ENCODE measurements around the gene CLDN22.
"Not testable (repeated sequence)": the region's sequence is repeated elsewhere in the genome, so short reads cannot be mapped to it uniquely, and the experiment has no call there.

The CLDN22 gene

DNA sequence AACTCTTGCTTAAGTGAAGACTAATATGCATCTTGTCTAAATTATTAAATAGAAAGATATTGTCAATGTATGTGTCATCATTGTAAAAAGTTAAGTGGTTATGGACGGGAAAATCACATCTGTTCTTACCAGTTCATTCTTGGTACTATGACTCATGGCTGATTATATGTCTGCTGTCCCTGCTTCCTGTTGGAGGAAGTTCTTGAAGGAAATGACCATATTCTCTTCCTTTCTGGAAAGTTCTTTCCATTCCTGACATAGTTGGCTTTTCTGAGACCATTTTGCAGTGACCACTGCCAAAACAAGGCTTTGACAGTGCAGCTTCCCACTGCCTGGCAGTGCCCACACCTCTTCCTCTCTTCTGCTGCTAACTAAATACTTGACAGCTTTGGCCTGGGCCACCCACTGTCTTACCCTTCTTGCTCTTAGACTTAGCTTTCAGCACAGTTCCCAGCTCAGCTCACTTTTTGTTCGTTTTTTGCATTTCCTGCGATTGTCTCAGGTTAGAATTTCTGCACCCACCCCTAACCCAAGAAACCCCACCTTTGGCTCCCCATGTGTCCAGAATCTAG is 15.4 kb upstream of the CLDN22 start:
- DNase-seq: no peak
- Mint-ChIP-seq H3K36me3 (no peaks in the 10 kb centered on the region), H3K4me1 (no peaks in the 10 kb centered on the region), H3K27ac (no peak overlapping the region), H3K4me3 (no peak overlapping the region), H3K27me3 (peaks cover 18 to 23% of the 10 kb centered on the region in 2 donors), H3K9me3 (no peaks in the 10 kb centered on the region)
- no peak for ATAC-seq (replicated peaks)

DNA sequence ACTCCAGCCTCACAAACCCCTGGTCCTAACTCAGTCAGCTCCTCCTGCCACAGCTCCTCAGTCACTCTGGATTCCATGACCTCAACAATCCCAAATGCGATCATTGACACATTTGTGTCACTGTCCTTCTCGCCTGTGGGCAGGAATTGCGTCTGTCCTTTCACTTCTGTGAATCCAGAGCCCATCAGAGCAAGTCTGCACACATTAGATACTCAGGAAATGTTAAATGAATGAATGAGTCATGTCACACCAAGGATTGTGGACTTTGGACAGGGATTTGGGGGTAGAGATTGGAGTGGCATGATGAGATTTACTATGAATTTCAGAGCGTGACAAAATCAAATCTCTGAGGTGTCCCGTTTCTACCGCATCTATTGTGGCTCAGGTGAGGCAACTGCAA is 13.9 kb upstream of the CLDN22 start:
- Mint-ChIP-seq H3K36me3 (no peaks in the 10 kb centered on the region), H3K9me3 (no peaks in the 10 kb centered on the region), H3K4me1 (no peaks in the 10 kb centered on the region), H3K27ac (no peak overlapping the region), H3K4me3 (no peak overlapping the region), H3K27me3 (peaks cover 18 to 23% of the 10 kb centered on the region in 2 donors)
- DNase-seq (no peak), ATAC-seq (replicated peaks) (no peak)

DNA sequence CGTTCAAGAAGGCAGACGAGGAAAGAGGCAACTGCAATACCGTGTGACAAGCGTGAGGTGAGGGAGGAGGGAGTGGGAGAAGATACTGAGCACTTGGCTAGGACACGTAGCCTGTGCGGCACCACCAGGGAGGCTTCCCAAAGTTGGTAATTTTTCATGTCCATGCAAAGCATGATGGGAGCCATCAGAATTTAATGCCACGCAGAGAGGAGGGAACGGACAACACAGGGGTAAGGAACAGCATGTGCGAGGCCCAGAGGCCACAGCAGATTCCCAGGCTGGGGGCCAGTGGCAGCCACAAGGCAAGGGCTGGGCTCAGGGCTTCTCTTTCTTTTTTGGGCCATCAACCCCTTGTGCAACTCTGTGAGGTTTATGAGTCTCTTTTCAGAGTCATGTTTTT is 13.1 kb upstream of the CLDN22 start:
- Mint-ChIP-seq H3K27ac (no peak overlapping the region), H3K36me3 (no peaks in the 10 kb centered on the region), H3K4me1 (no peaks in the 10 kb centered on the region), H3K27me3 (peaks cover 18 to 23% of the 10 kb centered on the region in 2 donors), H3K4me3 (no peak overlapping the region), H3K9me3 (no peaks in the 10 kb centered on the region)
- DNase-seq: no peak
- ATAC-seq (replicated peaks): no peak

DNA sequence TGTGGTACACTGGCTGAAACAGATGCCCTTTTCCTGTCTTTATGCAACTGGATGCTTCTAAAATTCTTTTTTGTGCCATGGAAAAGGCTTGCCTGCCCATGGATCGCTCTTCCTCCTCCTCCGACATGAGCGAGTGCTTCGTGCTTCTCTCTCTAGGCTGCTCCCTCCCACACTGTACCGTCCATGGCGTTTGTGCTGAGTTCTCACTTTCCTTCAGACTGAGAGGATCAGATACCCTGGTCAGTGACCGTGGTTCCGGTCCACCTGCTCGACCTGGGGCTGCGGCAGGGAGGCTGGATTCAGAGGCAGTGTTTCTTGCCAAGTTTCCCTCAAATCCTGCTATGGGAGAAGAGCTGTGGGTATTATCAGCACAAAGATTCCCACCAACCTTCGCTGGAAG is 12.4 kb upstream of the CLDN22 start:
- Mint-ChIP-seq H3K4me1 (no peaks in the 10 kb centered on the region), H3K27ac (no peak overlapping the region), H3K27me3 (peaks cover 18 to 23% of the 10 kb centered on the region in 2 donors), H3K9me3 (no peaks in the 10 kb centered on the region), H3K4me3 (no peak overlapping the region), H3K36me3 (no peaks in the 10 kb centered on the region)
- ATAC-seq (replicated peaks): no peak
- no peak for DNase-seq

DNA sequence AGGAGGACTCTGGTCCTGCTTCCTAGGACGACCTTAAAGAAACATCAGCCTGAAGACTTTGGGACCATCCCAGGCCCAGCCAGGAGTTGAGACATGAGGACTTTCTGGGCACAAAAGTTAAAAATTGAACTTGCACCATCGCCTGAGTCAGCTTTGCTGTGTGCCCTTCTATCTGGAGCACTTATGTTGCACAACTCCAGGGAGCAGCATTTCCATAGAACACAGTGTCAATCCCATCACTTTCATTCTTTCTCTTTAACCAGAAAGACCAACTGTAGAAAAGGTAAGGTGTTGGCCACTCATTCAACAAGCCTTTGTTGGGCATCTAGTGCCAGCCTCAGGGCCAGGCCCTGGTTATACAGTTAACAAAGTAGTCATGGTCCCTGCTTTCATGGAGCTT is 10.8 kb upstream of the CLDN22 start:
- peaks cover 18 to 27% of the 10 kb centered on the region in 2 donors for H3K27me3 Mint-ChIP-seq
- no peaks in the 10 kb centered on the region for H3K36me3 Mint-ChIP-seq
- H3K4me3 Mint-ChIP-seq: no peak overlapping the region
- H3K4me1 Mint-ChIP-seq: no peaks in the 10 kb centered on the region
- no peak for ATAC-seq (replicated peaks)
- DNase-seq: no peak
- no peak overlapping the region for H3K27ac Mint-ChIP-seq
- H3K9me3 Mint-ChIP-seq: peaks cover 6 to 7% of the 10 kb centered on the region in 2 donors

DNA sequence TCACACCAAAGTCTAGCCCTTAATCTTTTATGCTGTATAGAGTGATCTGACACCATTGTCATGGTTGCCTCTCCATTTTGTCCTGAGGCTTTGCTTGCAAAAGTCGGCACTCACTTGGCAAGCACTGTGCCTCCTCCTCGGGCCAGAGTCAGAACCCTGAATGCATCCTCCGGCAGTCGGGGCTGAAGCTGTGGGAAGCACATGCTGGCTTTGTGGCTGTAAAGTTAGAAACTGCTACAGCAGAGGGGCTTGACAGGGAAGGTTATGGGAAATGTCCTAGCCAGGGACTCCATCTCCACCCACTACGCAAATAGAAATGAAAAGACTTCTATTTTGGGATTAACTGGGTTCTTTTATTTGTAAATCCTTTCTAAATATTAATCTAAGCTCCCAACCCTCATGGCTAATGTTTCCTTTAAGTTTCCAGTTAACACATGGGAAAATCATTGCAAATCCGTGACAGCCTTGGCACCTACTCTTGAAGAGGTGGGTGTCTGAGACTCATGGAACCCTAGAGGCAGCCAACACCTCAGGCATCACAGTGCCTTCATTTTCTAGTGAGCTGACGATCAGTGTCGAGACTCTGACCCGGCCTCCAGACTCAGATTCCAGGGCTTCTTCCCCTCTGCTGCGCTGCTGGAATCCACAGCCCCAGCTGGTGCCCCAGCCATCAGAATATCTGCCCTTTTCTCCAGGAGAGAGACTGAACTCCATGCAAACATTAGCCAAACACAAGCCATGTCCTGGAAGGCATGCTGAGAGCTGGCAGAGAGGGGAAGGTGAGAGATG is 10.1 kb upstream of the CLDN22 start:
- H3K4me3 Mint-ChIP-seq: no peak overlapping the region
- peaks cover 6 to 7% of the 10 kb centered on the region in 2 donors for H3K9me3 Mint-ChIP-seq
- H3K4me1 Mint-ChIP-seq: no peaks in the 10 kb centered on the region
- no peak overlapping the region for H3K27ac Mint-ChIP-seq
- ATAC-seq (replicated peaks): no peak
- no peaks in the 10 kb centered on the region for H3K36me3 Mint-ChIP-seq
- H3K27me3 Mint-ChIP-seq: peaks cover 18 to 23% of the 10 kb centered on the region in 2 donors
- no peak for DNase-seq

DNA sequence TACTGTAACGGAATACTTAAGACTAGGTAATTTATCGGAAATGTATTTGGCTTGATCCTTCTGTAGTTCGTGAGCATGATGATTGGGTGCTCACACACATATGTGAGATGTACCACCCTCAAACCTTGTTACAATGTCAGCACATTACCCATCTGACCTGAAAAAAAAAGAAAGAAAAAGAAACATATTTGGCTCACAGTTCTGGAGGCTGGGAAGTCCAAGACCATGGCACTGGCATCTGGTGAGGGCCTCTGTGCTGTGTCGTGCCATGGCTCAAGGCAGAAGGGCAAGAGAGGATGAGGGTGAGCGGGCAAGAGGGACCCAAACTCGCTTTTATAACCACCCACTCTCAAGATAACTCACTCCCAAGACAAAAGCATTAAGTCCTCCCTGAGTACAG is 9.2 kb upstream of the CLDN22 start:
- DNase-seq (no peak), ATAC-seq (replicated peaks) (no peak)
- Mint-ChIP-seq H3K27me3 (peaks cover 18 to 23% of the 10 kb centered on the region in 2 donors), H3K36me3 (no peaks in the 10 kb centered on the region), H3K4me3 (no peak overlapping the region), H3K4me1 (no peaks in the 10 kb centered on the region), H3K27ac (no peak overlapping the region), H3K9me3 (peaks cover 6 to 7% of the 10 kb centered on the region in 2 donors)

DNA sequence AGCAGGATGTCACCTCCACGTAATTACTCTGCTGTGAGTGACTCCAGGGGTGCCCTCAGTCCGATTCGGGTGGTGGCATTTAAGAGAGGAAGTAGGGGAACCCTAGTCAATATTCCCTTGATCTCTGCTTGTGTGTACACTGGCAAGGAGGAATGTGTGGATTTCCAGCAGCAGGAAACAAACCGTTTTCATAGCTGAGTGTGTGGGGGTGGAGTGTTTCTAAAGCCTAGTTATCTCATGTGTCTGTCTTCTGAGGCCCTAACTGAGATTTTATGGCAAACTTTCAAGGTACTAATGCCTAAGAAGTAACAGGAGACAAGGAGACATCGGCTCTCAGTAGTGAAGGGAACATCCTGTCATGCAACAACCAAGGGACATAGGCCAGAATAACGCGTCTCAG is 8.8 kb upstream of the CLDN22 start:
- no peaks in the 10 kb centered on the region for H3K36me3 Mint-ChIP-seq
- no peaks in the 10 kb centered on the region for H3K4me1 Mint-ChIP-seq
- peaks cover 14 to 20% of the 10 kb centered on the region in 2 donors for H3K27me3 Mint-ChIP-seq
- peaks cover 6 to 7% of the 10 kb centered on the region in 2 donors for H3K9me3 Mint-ChIP-seq
- H3K4me3 Mint-ChIP-seq: no peak overlapping the region
- H3K27ac Mint-ChIP-seq: no peak overlapping the region
- DNase-seq (no peak), ATAC-seq (replicated peaks) (no peak)

DNA sequence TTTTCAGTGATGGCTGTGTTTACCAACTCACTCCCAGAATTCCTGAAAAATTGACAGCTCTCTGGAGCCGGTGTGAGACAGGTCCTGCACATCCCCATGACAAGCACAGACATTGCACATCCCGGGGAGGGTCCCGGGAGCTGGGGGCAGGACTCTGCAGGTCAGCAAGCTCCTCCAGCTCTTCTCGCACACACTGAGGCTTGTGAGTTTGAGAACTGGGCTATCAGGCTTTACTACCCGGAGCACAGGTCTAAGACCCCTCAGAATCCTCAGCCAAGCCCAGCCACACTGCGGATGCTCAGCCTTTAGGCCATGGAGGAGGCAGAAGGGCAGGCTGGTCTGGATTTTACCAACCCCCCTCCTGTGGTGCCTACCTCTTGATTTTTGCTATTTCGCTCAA is 7.8 kb upstream of the CLDN22 start:
- H3K36me3 Mint-ChIP-seq: no peaks in the 10 kb centered on the region
- peaks cover 8 to 14% of the 10 kb centered on the region in 2 donors for H3K27me3 Mint-ChIP-seq
- ATAC-seq (replicated peaks) (no peak), DNase-seq (no peak)
- H3K4me3 Mint-ChIP-seq: no peak overlapping the region
- H3K27ac Mint-ChIP-seq: no peak overlapping the region
- H3K4me1 Mint-ChIP-seq: no peaks in the 10 kb centered on the region
- peaks cover 6 to 7% of the 10 kb centered on the region in 2 donors for H3K9me3 Mint-ChIP-seq

DNA sequence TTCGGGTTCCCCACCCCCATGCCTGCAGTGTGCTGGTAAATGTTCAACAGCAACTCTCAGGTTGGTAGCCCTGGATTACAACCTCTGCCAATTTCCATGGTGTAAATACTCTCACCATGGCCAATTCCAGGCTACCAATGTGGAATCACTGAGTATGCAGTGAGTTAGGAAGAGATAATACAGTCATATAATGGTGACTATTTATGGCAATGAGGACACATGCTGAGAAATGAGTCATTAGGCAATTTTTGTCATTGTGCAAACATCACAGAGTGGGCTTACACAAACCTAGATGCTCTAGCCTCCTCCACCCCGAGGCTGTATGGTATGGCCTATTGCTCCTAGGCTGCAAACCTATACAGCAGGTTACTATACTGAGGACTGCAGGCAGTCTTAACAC is 6.8 kb upstream of the CLDN22 start:
- Mint-ChIP-seq H3K4me3 (no peak overlapping the region), H3K4me1 (no peaks in the 10 kb centered on the region), H3K27me3 (peaks cover 0 to 8% of the 10 kb centered on the region in 2 donors), H3K36me3 (no peaks in the 10 kb centered on the region), H3K9me3 (peaks cover 6 to 7% of the 10 kb centered on the region in 2 donors), H3K27ac (no peak overlapping the region)
- DNase-seq: no peak
- no peak for ATAC-seq (replicated peaks)

DNA sequence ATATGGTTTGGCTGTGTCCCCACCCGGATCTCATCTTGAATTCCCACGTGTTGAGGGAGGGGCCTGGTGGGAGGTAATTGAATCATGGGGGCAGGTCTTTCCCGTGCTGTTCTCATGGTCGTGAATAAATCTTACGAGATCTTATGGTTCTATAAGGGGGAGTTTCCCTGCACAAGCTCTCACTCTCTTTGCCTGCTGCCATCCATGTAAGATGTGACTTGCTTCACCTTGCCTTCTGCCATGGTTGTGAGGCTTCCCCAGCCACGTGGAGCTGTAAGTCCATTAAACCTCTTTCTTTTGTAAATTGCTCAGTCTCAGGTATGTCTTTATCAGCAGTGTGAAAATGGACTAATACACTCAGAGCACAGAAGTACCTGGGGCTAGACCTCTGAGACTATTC is 6.3 kb upstream of the CLDN22 start:
- H3K27ac Mint-ChIP-seq; H3K36me3 Mint-ChIP-seq; H3K27me3 Mint-ChIP-seq; H3K9me3 Mint-ChIP-seq; DNase-seq; H3K4me1 Mint-ChIP-seq; ATAC-seq (replicated peaks); H3K4me3 Mint-ChIP-seq: not testable (repeated sequence)

DNA sequence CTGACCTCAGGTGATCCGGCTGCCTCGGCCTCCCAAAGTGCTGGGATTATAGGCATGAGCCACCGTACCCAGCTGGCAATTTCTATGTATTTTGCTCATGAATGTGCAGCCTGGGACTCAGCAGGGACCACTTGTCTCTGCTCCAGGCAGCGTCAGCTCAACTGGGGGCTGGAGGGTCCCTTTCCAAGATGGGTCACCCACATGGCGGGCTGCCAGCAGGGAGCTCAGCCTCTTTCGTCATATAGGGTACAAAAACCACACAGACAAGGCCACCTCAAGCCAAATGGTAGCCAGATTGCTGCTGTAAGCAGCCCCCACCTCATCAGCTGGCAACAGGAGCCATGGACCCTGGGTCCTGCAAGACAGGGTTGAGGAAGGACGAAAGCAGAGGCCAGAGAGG is 4.5 kb upstream of the CLDN22 start:
- DNase-seq (no peak), ATAC-seq (replicated peaks) (no peak)
- Mint-ChIP-seq H3K9me3 (peaks cover 6 to 7% of the 10 kb centered on the region in 2 donors), H3K27ac (no peak overlapping the region), H3K4me3 (no peak overlapping the region), H3K27me3 (peaks cover 1 to 8% of the 10 kb centered on the region in 2 donors), H3K4me1 (no peaks in the 10 kb centered on the region), H3K36me3 (no peaks in the 10 kb centered on the region)

DNA sequence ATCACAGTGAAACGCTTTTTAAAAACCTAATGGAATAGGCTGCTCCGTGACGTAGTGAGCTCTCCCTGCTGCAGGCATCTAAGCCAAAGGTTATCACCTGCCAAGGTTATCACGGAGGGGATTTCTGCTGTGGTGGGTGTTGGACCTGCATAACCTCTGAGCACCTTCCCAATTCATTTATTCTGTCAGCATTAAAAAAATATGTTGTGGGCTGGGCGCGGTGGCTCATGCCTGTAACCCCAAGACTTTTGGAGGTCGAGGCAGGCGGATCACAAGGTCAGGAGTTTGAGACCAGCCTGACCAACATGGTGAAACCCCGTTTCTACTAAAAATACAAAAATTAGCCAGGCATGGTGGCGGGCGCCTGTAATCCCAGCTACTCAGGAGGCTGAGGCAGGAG is 4.0 kb upstream of the CLDN22 start:
- H3K9me3 Mint-ChIP-seq; ATAC-seq (replicated peaks); H3K4me3 Mint-ChIP-seq; H3K4me1 Mint-ChIP-seq; H3K27ac Mint-ChIP-seq; H3K27me3 Mint-ChIP-seq; H3K36me3 Mint-ChIP-seq; DNase-seq: not testable (repeated sequence)

DNA sequence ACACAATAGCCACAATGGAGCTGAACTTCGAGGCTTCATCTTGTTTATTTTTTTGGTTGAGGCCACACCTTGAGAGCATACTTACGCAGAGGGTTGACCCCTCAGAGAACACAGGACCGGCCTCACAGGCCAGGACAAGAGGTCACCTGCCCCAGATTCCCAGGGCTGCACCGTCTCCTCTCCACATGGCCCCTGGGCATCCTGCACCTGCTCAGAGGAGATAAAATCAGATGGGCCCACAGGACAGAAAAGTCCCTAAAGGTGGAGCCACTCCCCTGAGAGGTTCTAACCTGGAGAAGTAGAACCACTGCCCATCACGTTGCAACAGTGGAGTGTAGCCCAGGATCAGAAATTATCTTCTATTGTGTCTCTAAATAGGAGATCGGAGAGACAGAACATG is 3.2 kb upstream of the CLDN22 start:
- peaks cover 6 to 7% of the 10 kb centered on the region in 2 donors for H3K9me3 Mint-ChIP-seq
- no peak for ATAC-seq (replicated peaks)
- no peak overlapping the region for H3K4me3 Mint-ChIP-seq
- DNase-seq: no peak
- no peaks in the 10 kb centered on the region for H3K4me1 Mint-ChIP-seq
- H3K27me3 Mint-ChIP-seq: peaks cover 6 to 8% of the 10 kb centered on the region in 2 donors
- no peak overlapping the region for H3K27ac Mint-ChIP-seq
- no peaks in the 10 kb centered on the region for H3K36me3 Mint-ChIP-seq

DNA sequence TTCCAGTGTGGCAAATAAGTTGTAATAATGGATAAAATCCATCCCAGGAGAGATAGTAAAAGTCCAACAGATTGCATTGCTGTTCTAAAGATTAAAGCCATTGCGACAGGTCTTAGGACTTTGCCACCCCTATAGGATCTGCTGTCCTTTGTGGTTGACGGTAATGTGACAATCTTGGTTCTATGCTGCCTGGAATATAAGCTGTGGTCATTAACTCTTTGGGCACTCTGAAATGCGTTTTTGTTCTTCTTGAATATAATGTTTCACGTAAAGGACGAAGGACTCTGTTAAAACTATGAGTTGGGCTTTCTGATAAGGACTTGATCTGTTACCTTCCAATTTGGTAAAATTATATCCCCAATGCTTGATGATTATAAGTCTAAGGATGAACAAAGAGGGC is 2.2 kb upstream of the CLDN22 start, which contains the start of gene CLDN24:
TSS of gene CLDN24 (minus strand) at position 101 of the 400 bp plus-strand sequence. CDS start at position 101, 0 bp downstream.
- H3K27ac Mint-ChIP-seq: no peak within 1 kb of the TSS
- no peak within 1 kb of the TSS for H3K4me3 Mint-ChIP-seq
- H3K36me3 Mint-ChIP-seq: no peaks in the 10 kb centered on the region
- no peaks in the 10 kb centered on the region for H3K4me1 Mint-ChIP-seq
- peaks cover 6 to 8% of the 10 kb centered on the region in 2 donors for H3K27me3 Mint-ChIP-seq
- peaks cover 6 to 7% of the 10 kb centered on the region in 2 donors for H3K9me3 Mint-ChIP-seq
- ATAC-seq (replicated peaks) (no peak), DNase-seq (no peak)

All from stimulated activated naive B cell treated with anti-CD40 and anti-IgM and Interleukin-4, amounts not matched to agents 10 μg/mL and 1 μg/mL and 100 μg/mL, for 72 hours (primary cell).